DND-41 (cell line): Measurements from ENCODE around the gene HES5.

Experiments used
- CTCF ChIP-seq: IDR thresholded peaks from 2 replicates; pipeline ENCODE4 v1.5.1; 2012; ENCODE audit warnings: borderline replicate concordance, low read length, moderate library complexity, mild to moderate bottlenecking; ENCODE audit not compliant: poor library complexity, severe bottlenecking; ENCODE audit errors: extremely low read depth
- EZH2 ChIP-seq: IDR thresholded peaks from 3 replicates; pipeline ENCODE4 v1.6.1; 2012; ENCODE audit warnings: borderline replicate concordance, low read depth, mild to moderate bottlenecking, moderate library complexity, low read length, inconsistent platforms; ENCODE audit not compliant: severe bottlenecking

GRCh38 chr1:2554621-2555387 is 24.7 kb upstream of the HES5 start:
- TF ChIP-seq CTCF (peak; percentile 88), EZH2 (no peak)
